HCT116 (cell line): ENCODE results near the gene RGS12. TPM values are rescaled to one million over a fixed set of nuclear protein-coding genes. Genes with fewer than 3 reads are reported as not detected.

Experiments
- ATAC-seq: fragments of 200-7000 bp; cut with Tn5 transposase; 2 replicates; pipeline ENCODE4 v1.9.1; 2020; ENCODE audit warnings: mild to moderate bottlenecking, moderate library complexity
- BruUV-seq: library from RNA; stranded (reverse); fragments of 400-500 nt; replicated peaks from 2 replicates; lab custom pipeline; 2021; lab: Mats Ljungman, UMichigan
- CTCF ChIA-PET: fragments of 300-600 bp; sonication (Branson Sonifier 250); formaldehyde crosslinking; loops from one replicate; lab custom pipeline; 2021; ENCODE audit warnings: antibody characterized with exemption; lab: Charles Lee
- POLR2A ChIA-PET: fragments of 300-600, 350-600 bp; sonication (Branson Sonifier 250); formaldehyde crosslinking; loops from one replicate; lab custom pipeline; 2021; ENCODE audit warnings: antibody characterized with exemption; lab: Charles Lee
- RAD21 ChIA-PET, 2 experiments: fragments of 300-600 bp; sonication (Branson Sonifier 250); formaldehyde crosslinking; loops; one replicate each; lab custom pipeline; 2023; ENCODE audit warnings: low total read pairs in 2 of 2; ENCODE audit not compliant: uncharacterized antibody in 2 of 2, unreplicated experiment in 2 of 2, low non-redundant PET in 1 of 2; lab: Charles Lee
- DNase-seq: peaks from one replicate; pipeline ENCODE4 v3.0.0-alpha.2; 2010; ENCODE audit warnings: low read depth, low spot score
- H2AFZ ChIP-seq: fragments of 200-600 bp; shearing (Covaris generic), sonication (generic); 2 replicates; pipeline ENCODE4 v1.6.1; 2017; ENCODE audit warnings: low read depth, mixed run types, mixed read lengths, antibody characterized with exemption, low read length; ENCODE audit not compliant: poor library complexity, severe bottlenecking
- H3K27ac ChIP-seq: 2 replicates; pipeline ENCODE4 v1.5.1; 2012; ENCODE audit warnings: low read depth, low read length
- H3K27me3 ChIP-seq: fragments of 200-600 bp; sonication (generic); 2 replicates; pipeline ENCODE4 v1.6.1; 2016; ENCODE audit warnings: mixed run types, low read length, mixed read lengths; ENCODE audit not compliant: insufficient read depth
- H3K36me3 ChIP-seq, 2 experiments: fragments of 200-500 bp in 1 of 2; fragments of 200-600 bp in 1 of 2; sonication (Bioruptor generic) in 1 of 2; sonication (generic) in 1 of 2; 2 replicates each; pipeline versions ENCODE4 v1.5.1 to v1.6.1; 2014 to 2016; ENCODE audit warnings: low read length in 2 of 2, inconsistent platforms in 1 of 2, mixed read lengths in 1 of 2, mixed run types in 1 of 2; ENCODE audit not compliant: insufficient read depth in 2 of 2, control insufficient read depth in 1 of 2
- H3K4me1 ChIP-seq, 2 experiments: fragments of 200-600 bp in 1 of 2; sonication (generic) in 1 of 2; 2 replicates each; pipeline versions ENCODE4 v1.5.1 to v1.6.1; 2012 to 2017; ENCODE audit warnings: low read length in 2 of 2, inconsistent platforms in 1 of 2, mild to moderate bottlenecking in 1 of 2, mixed read lengths in 1 of 2, mixed run types in 1 of 2, moderate library complexity in 1 of 2; ENCODE audit not compliant: insufficient read depth in 2 of 2, control insufficient read depth in 1 of 2
- H3K4me2 ChIP-seq: fragments of 200-600 bp; sonication (generic); 2 replicates; pipeline ENCODE4 v1.6.1; 2017; ENCODE audit warnings: mixed run types, low read length, mixed read lengths
- H3K4me3 ChIP-seq, 2 experiments: fragments of 200-600 bp in 1 of 2; sonication (generic) in 1 of 2; replicated peaks in 1 of 2; 2 replicates each; pipeline ENCODE4 v1.5.1; 2011 to 2016; ENCODE audit warnings: low read length in 2 of 2, control low read depth in 1 of 2, low read depth in 1 of 2, mild to moderate bottlenecking in 1 of 2, mixed read lengths in 1 of 2, mixed run types in 1 of 2
- H3K79me2 ChIP-seq: fragments of 200-600 bp; sonication (generic); 2 replicates; pipeline ENCODE4 v1.6.1; 2017; ENCODE audit warnings: mild to moderate bottlenecking, mixed run types, low read length, moderate library complexity, mixed read lengths; ENCODE audit not compliant: insufficient read depth
- H3K9ac ChIP-seq: fragments of 200-600 bp; sonication (generic); 2 replicates; pipeline ENCODE4 v1.6.1; 2016; ENCODE audit warnings: low read length, mixed read lengths
- H3K9me2 ChIP-seq: fragments of 200-600 bp; sonication (generic), shearing (Covaris generic); 2 replicates; pipeline ENCODE4 v1.6.1; 2017; ENCODE audit warnings: mixed run types, mild to moderate bottlenecking, moderate library complexity; ENCODE audit not compliant: insufficient read depth
- H3K9me3 ChIP-seq, 2 experiments: fragments of 200-500 bp in 1 of 2; fragments of 200-600 bp in 1 of 2; sonication (Bioruptor generic) in 1 of 2; sonication (generic) in 1 of 2; 2 replicates each; pipeline ENCODE4 v1.6.1; 2014 to 2017; ENCODE audit warnings: low read length in 2 of 2, mixed read lengths in 2 of 2, inconsistent platforms in 1 of 2, low read depth in 1 of 2, mild to moderate bottlenecking in 1 of 2, mixed run types in 1 of 2, moderate library complexity in 1 of 2; ENCODE audit not compliant: control insufficient read depth in 1 of 2, insufficient read depth in 1 of 2
- H4K20me1 ChIP-seq: fragments of 200-600 bp; sonication (generic), shearing (Covaris generic); 2 replicates; pipeline ENCODE4 v1.6.1; 2017; ENCODE audit warnings: mixed run types, mild to moderate bottlenecking, moderate library complexity; ENCODE audit not compliant: insufficient read depth
- CEBPB ChIP-seq: IDR thresholded peaks from 2 replicates; pipeline ENCODE4 v1.6.1; 2012; ENCODE audit warnings: low read depth
- EGR1 ChIP-seq: IDR thresholded peaks from 2 replicates; pipeline ENCODE4 v1.6.1; 2012; ENCODE audit warnings: low read depth
- EZH2 ChIP-seq: fragments of 200-600 bp; sonication (generic); IDR thresholded peaks from 2 replicates; pipeline ENCODE4 v1.6.1; 2017; ENCODE audit warnings: antibody characterized with exemption, mixed run types
- EZH2phosphoT487 ChIP-seq: fragments of 200-600 bp; IDR thresholded peaks from 2 replicates; pipeline ENCODE4 v1.6.1; 2018; ENCODE audit warnings: antibody characterized with exemption, borderline replicate concordance
- JUND ChIP-seq: IDR thresholded peaks from 2 replicates; pipeline ENCODE4 v1.6.1; 2012
- POLR2A ChIP-seq: IDR thresholded peaks from 2 replicates; pipeline ENCODE4 v1.7.0; 2011; ENCODE audit warnings: borderline replicate concordance; ENCODE audit not compliant: insufficient read depth, insufficient read length; ENCODE audit errors: extremely low read depth
- POLR2AphosphoS5 ChIP-seq: IDR thresholded peaks from 2 replicates; pipeline ENCODE4 v1.6.1; 2011; ENCODE audit warnings: mild to moderate bottlenecking, low read depth, low read length, moderate library complexity
- RAD21 ChIP-seq: IDR thresholded peaks from 2 replicates; pipeline ENCODE4 v1.6.1; 2012; ENCODE audit warnings: low read depth, mild to moderate bottlenecking
- SIN3A ChIP-seq: IDR thresholded peaks from 2 replicates; pipeline ENCODE4 v1.6.1; 2012; ENCODE audit warnings: low read depth
- SP1 ChIP-seq: IDR thresholded peaks from 2 replicates; pipeline ENCODE4 v1.6.1; 2012; ENCODE audit warnings: low read depth
- SRF ChIP-seq: IDR thresholded peaks from 2 replicates; pipeline ENCODE4 v1.6.1; 2012; ENCODE audit warnings: low read depth
- ZFX ChIP-seq: fragments of 450-650 bp; IDR thresholded peaks from 2 replicates; pipeline ENCODE4 v1.6.1; 2017
- ZNF274 ChIP-seq: fragments of 200-500 bp; sonication (Bioruptor generic); IDR thresholded peaks from 2 replicates; pipeline ENCODE4 v1.6.1; 2014; ENCODE audit warnings: mild to moderate bottlenecking, low read depth, low read length, inconsistent platforms
- intact Hi-C: fragments of 100-400 bp; cut with micrococcal nuclease; formaldehyde crosslinking; loops from 2 replicates; pipeline ENCODE4 v1.10.0; 2022
- total RNA-seq: library from RNA; stranded (reverse); gene quantifications from one replicate; pipeline ENCODE4 v1.2.1, GENCODE V29; 2021; ENCODE audit not compliant: unreplicated experiment
- TF ChIP-seq, protein P1 (sequence below): IDR thresholded peaks from 2 replicates; pipeline ENCODE4 v1.6.1; 2012
- TF ChIP-seq, protein P2 (sequence below), 3 experiments: fragments of 200-600 bp in 1 of 3; sonication (generic) in 1 of 3; IDR thresholded peaks in 2 of 3; conservative IDR thresholded peaks in 1 of 3; 2 replicates each; pipeline ENCODE4 v1.5.1; 2012 to 2017; ENCODE audit warnings: low read depth in 2 of 3, low read length in 2 of 3, antibody characterized with exemption in 1 of 3, borderline replicate concordance in 1 of 3, control low read depth in 1 of 3, mild to moderate bottlenecking in 1 of 3, mixed read lengths in 1 of 3, mixed run types in 1 of 3, moderate library complexity in 1 of 3; ENCODE audit not compliant: insufficient read depth in 1 of 3
- TF ChIP-seq, protein P3 (sequence below): IDR thresholded peaks from 2 replicates; pipeline ENCODE4 v1.6.1; 2011; ENCODE audit warnings: mild to moderate bottlenecking, low read length, moderate library complexity; ENCODE audit not compliant: insufficient replicate concordance; ENCODE audit errors: extremely low read depth

Gene RGS12
- total RNA-seq, 1 experiment from 2014 or later: 22.2 TPM

DNA sequence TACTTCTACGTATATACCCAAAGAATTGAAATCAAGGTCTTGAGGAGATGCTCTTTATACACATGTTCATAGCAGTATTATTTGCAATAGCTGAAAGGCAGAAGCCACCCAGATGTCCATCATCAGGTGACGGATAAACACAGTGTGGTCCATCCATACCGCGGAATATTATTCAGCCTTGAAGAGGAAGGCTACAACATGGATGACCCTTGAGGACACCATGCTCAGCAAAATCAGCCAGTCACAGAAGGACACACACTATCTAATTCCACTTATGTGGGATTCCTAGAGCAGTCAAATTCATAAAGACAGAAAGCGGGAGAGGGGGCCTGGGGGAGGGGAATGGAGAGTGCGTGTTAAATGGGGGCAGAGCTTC, 44.5 kb downstream of the RGS12 start (continued):
- TF ChIP-seq, protein P1, sequence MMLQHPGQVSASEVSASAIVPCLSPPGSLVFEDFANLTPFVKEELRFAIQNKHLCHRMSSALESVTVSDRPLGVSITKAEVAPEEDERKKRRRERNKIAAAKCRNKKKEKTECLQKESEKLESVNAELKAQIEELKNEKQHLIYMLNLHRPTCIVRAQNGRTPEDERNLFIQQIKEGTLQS: no peak
- TF ChIP-seq, protein P2, sequence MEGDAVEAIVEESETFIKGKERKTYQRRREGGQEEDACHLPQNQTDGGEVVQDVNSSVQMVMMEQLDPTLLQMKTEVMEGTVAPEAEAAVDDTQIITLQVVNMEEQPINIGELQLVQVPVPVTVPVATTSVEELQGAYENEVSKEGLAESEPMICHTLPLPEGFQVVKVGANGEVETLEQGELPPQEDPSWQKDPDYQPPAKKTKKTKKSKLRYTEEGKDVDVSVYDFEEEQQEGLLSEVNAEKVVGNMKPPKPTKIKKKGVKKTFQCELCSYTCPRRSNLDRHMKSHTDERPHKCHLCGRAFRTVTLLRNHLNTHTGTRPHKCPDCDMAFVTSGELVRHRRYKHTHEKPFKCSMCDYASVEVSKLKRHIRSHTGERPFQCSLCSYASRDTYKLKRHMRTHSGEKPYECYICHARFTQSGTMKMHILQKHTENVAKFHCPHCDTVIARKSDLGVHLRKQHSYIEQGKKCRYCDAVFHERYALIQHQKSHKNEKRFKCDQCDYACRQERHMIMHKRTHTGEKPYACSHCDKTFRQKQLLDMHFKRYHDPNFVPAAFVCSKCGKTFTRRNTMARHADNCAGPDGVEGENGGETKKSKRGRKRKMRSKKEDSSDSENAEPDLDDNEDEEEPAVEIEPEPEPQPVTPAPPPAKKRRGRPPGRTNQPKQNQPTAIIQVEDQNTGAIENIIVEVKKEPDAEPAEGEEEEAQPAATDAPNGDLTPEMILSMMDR (IDR thresholded peaks at IDR 0.05 in 2 of 3, conservative IDR thresholded peaks at IDR 0.05 in 1 of 3; ENCODE audit: borderline replicate concordance in 1 of 3, insufficient read depth in 1 of 3, low read depth in 2 of 3, low read length in 2 of 3): no peak

DNA sequence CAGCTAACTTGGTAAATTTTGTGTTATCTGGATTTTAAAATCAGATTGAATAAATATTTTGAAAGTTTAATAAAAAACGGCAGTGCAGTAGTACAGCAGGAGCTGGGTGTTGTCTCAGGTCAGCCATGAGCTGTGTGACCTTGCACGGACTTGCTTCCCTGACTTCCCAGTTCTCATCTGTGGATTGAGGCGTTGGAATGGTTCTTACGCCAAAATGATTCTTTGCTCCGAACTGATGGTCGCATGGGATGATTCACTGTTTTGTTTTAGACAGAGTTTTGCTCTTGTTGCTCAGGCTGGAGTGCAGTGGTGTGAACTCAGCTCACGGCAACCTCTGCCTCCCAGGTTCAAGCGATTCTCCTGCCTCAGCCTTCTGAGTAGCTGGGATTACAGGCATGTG, 45.0 kb downstream of the RGS12 start:
- intact Hi-C loops: no loop called here
- H3K36me3 ChIP-seq: no peaks in the 10 kb centered on the region
- ChIA-PET CTCF (no interaction called here), RAD21 (no interaction called here), POLR2A (no interaction called here)
- H3K4me3 ChIP-seq: no peak overlapping the region
- H3K4me2 ChIP-seq: no peak overlapping the region
- H4K20me1 ChIP-seq: no peaks in the 10 kb centered on the region
- no peaks in the 10 kb centered on the region for H3K9me2 ChIP-seq
- peaks cover 6% of the 10 kb centered on the region; the same call in 1 of the 2 replicates for H3K79me2 ChIP-seq
- DNase-seq (no peak), ATAC-seq (no peak)
- H3K9me3 ChIP-seq: no peaks in the 10 kb centered on the region
- H3K27me3 ChIP-seq: no peaks in the 10 kb centered on the region
- BruUV-seq: no TSS peak
- no peak overlapping the region for H3K27ac ChIP-seq
- no peak overlapping the region for H2AFZ ChIP-seq
- H3K9ac ChIP-seq: no peak overlapping the region
- TF ChIP-seq EZH2: no peak
- TF ChIP-seq SRF: no peak
- TF ChIP-seq SP1: no peak
- no peak for TF ChIP-seq EGR1
- TF ChIP-seq, protein P3, sequence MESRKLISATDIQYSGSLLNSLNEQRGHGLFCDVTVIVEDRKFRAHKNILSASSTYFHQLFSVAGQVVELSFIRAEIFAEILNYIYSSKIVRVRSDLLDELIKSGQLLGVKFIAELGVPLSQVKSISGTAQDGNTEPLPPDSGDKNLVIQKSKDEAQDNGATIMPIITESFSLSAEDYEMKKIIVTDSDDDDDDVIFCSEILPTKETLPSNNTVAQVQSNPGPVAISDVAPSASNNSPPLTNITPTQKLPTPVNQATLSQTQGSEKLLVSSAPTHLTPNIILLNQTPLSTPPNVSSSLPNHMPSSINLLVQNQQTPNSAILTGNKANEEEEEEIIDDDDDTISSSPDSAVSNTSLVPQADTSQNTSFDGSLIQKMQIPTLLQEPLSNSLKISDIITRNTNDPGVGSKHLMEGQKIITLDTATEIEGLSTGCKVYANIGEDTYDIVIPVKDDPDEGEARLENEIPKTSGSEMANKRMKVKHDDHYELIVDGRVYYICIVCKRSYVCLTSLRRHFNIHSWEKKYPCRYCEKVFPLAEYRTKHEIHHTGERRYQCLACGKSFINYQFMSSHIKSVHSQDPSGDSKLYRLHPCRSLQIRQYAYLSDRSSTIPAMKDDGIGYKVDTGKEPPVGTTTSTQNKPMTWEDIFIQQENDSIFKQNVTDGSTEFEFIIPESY: no peak
- TF ChIP-seq, protein P1: no peak
- TF ChIP-seq EZH2phosphoT487: no peak
- TF ChIP-seq POLR2AphosphoS5: no peak
- TF ChIP-seq CEBPB: no peak
- no peak for TF ChIP-seq RAD21
- TF ChIP-seq ZNF274: no peak
- no peak for TF ChIP-seq SIN3A
- no peak for TF ChIP-seq JUND
- no peak for TF ChIP-seq POLR2A
- TF ChIP-seq, protein P2 (IDR thresholded peaks at IDR 0.05 in 2 of 3, conservative IDR thresholded peaks at IDR 0.05 in 1 of 3; ENCODE audit: borderline replicate concordance in 1 of 3, insufficient read depth in 1 of 3, low read depth in 2 of 3, low read length in 2 of 3): no peak
- no peak for TF ChIP-seq ZFX
- H3K4me1 ChIP-seq: no peaks in the 10 kb centered on the region; a peak in 1 of 4 replicates
